AG04449 (cell line): ENCODE measurements around the gene UNC5C.

ENCODE experiments used
- CTCF ChIA-PET: fragments of 350-600 bp; formaldehyde crosslinking; extraction: SDS; loops from one replicate; lab custom pipeline; 2021; ENCODE audit warnings: antibody characterized with exemption; lab: Yijun Ruan, JAX
- POLR2A ChIA-PET: fragments of 400-600, 350-600 bp; formaldehyde crosslinking; extraction: SDS; loops from one replicate; lab custom pipeline; 2020; ENCODE audit warnings: antibody characterized with exemption, inconsistent platforms; lab: Yijun Ruan, JAX
- DNase-seq: peaks from one replicate; pipeline ENCODE4 v3.0.0-alpha.2; 2010; ENCODE audit warnings: low read depth, low spot score
- H3K4me3 ChIP-seq: 2 replicates; pipeline ENCODE4 v1.5.1; 2011; ENCODE audit warnings: low read depth, mild to moderate bottlenecking, control low read depth, low read length
- TF ChIP-seq, protein P1 (sequence below): IDR thresholded peaks from one replicate; pipeline ENCODE4 v1.5.1; 2011; ENCODE audit warnings: mild to moderate bottlenecking, moderate library complexity, low read length, control low read depth, inconsistent platforms; ENCODE audit not compliant: insufficient read depth; ENCODE audit errors: missing control alignments

The UNC5C gene

DNA sequence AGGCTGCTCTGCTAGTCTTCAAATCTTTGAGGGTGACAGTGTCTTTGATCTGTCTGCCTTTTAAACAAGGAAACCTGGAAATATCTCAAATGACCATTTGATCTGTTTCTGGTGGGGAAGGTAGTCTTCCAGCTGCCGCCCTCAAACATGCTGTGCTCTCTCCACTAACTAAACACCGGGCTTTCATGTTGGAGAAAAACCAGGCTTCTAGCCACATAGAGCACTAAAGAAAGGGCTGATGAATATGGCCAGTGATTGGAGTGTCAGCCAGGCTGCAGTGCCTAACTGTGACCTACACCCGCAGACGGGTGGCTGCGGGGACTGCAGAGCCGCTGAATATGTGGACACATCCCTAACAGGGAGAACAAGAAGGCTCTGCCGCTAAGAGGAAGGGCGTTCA, 85.9 kb downstream of the UNC5C start:
- H3K4me3 ChIP-seq = no peak overlapping the region
- POLR2A ChIA-PET = no interaction called here
- CTCF ChIA-PET = no interaction called here
- no peak for DNase-seq
- TF ChIP-seq, protein P1, sequence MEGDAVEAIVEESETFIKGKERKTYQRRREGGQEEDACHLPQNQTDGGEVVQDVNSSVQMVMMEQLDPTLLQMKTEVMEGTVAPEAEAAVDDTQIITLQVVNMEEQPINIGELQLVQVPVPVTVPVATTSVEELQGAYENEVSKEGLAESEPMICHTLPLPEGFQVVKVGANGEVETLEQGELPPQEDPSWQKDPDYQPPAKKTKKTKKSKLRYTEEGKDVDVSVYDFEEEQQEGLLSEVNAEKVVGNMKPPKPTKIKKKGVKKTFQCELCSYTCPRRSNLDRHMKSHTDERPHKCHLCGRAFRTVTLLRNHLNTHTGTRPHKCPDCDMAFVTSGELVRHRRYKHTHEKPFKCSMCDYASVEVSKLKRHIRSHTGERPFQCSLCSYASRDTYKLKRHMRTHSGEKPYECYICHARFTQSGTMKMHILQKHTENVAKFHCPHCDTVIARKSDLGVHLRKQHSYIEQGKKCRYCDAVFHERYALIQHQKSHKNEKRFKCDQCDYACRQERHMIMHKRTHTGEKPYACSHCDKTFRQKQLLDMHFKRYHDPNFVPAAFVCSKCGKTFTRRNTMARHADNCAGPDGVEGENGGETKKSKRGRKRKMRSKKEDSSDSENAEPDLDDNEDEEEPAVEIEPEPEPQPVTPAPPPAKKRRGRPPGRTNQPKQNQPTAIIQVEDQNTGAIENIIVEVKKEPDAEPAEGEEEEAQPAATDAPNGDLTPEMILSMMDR = no peak

DNA sequence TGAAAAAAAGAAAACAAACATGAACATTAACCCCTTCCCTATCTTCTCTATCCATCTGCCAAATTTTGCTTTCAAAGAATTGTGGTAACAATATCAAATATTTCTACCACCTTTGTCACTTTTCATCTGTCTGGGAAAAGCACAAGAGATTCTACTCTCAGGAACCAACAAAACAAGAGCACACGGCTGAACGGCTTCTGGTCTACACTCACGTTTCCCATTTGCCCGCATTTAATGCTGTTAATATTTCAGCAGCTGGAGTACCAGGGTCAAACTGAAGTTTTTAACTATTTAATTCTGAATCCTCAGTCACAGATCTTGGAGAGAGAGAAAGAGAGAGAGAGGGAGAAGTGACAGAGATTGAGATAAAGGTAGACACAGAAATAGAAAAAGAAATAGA, 91.4 kb downstream of the UNC5C start:
- CTCF ChIA-PET = no interaction called here
- POLR2A ChIA-PET = no interaction called here
- no peak for DNase-seq
- TF ChIP-seq, protein P1 = no peak
- H3K4me3 ChIP-seq = no peak overlapping the region

DNA sequence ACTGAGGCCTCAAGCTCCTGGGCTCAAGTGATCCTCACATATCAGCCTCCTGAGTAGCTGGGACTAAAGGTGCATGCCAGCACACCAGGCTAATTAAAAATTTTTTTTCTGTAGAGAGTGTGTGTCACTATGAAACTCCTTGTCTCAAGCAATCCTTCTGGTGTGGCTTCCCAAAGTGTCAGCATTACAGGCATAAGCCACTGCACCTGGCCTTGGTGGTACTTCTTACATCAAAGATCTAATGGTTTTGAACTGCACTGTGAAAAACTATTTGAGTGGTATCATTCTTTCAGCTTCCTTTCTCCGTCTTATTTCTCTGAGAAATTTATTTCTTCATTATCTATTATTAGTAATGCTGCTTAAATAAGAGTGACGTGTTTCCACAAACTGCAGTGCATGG, 98.5 kb downstream of the UNC5C start:
- ChIA-PET CTCF (no interaction called here), POLR2A (no interaction called here)
- DNase-seq = no peak
- no peak overlapping the region for H3K4me3 ChIP-seq
- TF ChIP-seq, protein P1 = no peak

DNA sequence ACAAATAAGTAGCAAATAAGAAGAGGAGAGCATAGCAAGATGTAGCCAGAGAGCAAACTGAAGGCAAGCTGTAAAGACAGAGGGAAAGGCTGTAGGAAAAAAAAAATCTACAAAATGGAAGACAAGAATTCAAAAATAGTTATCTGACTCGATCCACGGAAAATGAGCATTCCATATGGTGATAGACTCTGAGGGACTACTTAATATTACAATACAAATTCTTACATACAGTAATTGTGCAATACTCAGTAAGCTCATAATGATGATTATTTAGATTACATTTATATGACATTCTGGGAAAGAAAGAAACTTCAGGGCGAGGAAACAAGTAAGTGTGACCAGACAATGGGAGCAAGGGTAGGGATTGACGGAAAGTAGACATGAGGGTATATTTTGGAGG, 102.6 kb downstream of the UNC5C start:
- TF ChIP-seq, protein P1 = no peak
- no peak overlapping the region for H3K4me3 ChIP-seq
- no peak for DNase-seq
- ChIA-PET POLR2A (no interaction called here), CTCF (no interaction called here)

DNA sequence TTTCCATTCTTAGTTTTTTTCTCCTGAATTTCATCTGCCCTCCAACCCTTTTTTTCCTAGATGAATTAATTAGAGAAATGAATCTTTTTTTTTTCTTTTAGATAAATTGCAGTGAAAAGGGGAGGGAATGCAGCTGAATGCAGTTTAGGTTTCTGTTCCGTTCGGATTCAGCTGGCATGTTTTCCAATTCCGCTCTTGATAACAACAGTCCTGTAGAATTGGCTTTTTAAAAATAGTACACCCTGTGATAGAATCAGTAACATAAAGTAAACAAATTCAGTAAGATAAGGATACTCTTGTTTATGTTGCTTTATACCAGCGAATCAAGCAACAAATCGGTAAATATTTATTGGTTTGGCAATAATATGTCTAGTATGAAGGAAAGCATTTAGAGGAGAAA, 103.5 kb downstream of the UNC5C start:
- TF ChIP-seq, protein P1 = no peak
- POLR2A ChIA-PET = no interaction called here
- DNase-seq = no peak
- CTCF ChIA-PET = no interaction called here
- no peak overlapping the region for H3K4me3 ChIP-seq

DNA sequence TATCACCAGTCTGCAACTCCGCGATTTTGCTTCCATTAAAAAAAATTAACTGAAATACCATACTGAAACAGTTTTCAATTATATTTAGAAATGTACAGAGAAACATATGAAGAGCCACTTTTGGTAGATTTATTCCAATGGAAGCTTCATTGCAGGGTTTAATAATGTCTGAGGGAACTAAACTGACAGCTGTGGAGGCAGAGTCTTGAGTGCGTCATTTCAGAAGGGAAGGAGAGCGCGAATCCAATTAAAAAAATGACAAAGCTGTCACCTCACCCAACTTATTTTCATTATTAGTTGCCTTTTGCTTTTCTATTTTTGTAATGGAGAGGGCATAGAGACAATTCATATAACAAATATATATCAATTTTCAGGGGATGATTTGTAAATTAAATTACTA, 104.0 kb downstream of the UNC5C start:
- ChIA-PET CTCF (no interaction called here), POLR2A (no interaction called here)
- DNase-seq = no peak
- TF ChIP-seq, protein P1 = no peak
- no peak overlapping the region for H3K4me3 ChIP-seq

DNA sequence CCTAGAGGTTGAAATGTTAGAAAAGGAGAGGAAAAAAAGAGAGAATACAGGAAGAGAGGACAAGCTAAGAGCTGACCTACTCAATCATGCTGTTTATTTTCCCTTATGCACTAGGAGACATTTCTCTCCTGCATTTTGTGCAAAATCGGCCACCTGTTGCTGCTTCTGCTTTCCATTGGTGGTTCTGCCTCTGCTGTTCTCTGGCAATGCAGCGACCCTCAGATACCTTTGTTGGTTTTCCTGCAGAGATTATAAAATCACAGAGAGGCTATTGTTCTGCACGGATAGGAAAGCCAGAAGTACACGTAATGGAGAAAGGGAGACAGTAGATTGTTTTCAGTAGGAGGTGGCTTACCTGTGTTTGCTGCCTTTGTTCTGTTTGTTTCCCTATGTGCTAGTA, 108.9 kb downstream of the UNC5C start:
- DNase-seq = no peak
- POLR2A ChIA-PET = no interaction called here
- TF ChIP-seq, protein P1 = no peak
- H3K4me3 ChIP-seq = no peak overlapping the region
- CTCF ChIA-PET = no interaction called here
